Loucy (cell line): Measurements from ENCODE around the gene CROCC2.

ENCODE experiments used
- CTCF ChIP-seq: fragments of 200-600 bp; sonication (generic); conservative IDR thresholded peaks from 2 replicates; pipeline ENCODE4 v1.5.1; 2014; ENCODE audit warnings: mild to moderate bottlenecking, antibody characterized with exemption, low read length
- EZH2phosphoT487 ChIP-seq: fragments of 200-600 bp; IDR thresholded peaks from 2 replicates; pipeline ENCODE4 v1.6.1; 2018; ENCODE audit warnings: antibody characterized with exemption, mild to moderate bottlenecking, moderate library complexity, borderline replicate concordance

- TF ChIP-seq CTCF (no peak), EZH2phosphoT487 (no peak)
Observed at GRCh38 chr2:240888130-240888889, 17.8 kb upstream of the CROCC2 start.
